Measurements from ENCODE around the gene ADCY5.

ADCY5 gene

GRCh38 chr3:123333401-123333800 lies 115.5 kb downstream of the ADCY5 start:
- no peak overlapping the region for H3K27ac ChIP-seq
- DNase-seq (ENCODE audit: low read depth, low spot score), result no peak

- no peak for DNase-seq (ENCODE audit: low read depth, low spot score)
- H3K27ac ChIP-seq, result no peak overlapping the region
Measured at GRCh38 chr3:123332124-123332641, 116.7 kb downstream of the ADCY5 start.

- no peak for DNase-seq (ENCODE audit: low read depth, low spot score)
- no peak overlapping the region for H3K27ac ChIP-seq
Measured at GRCh38 chr3:123331651-123332050, 117.2 kb downstream of the ADCY5 start.

- no peak for DNase-seq (ENCODE audit: low read depth, low spot score)
- no peak overlapping the region for H3K27ac ChIP-seq
Measured at GRCh38 chr3:123331006-123331405, 117.9 kb downstream of the ADCY5 start.

- no peak overlapping the region for H3K27ac ChIP-seq
- DNase-seq (ENCODE audit: low read depth, low spot score), result no peak
Measured at GRCh38 chr3:123330441-123330991, 118.4 kb downstream of the ADCY5 start.

GRCh38 chr3:123329636-123330340 lies 119.1 kb downstream of the ADCY5 start:
- H3K27ac ChIP-seq, result no peak overlapping the region
- DNase-seq (ENCODE audit: low read depth, low spot score), result no peak

GRCh38 chr3:123328851-123329635 lies 119.8 kb downstream of the ADCY5 start:
- DNase-seq (ENCODE audit: low read depth, low spot score), result no peak

GRCh38 chr3:123327956-123328850 lies 120.7 kb downstream of the ADCY5 start:
- no peak overlapping the region for H3K27ac ChIP-seq
- DNase-seq (ENCODE audit: low read depth, low spot score), result no peak

More at GRCh38 chr3:123328851-123329635, 119.8 kb downstream of the ADCY5 start:
- no peak overlapping the region for H3K27ac ChIP-seq

GRCh38 chr3:123327480-123327879 lies 121.4 kb downstream of the ADCY5 start:
- DNase-seq (ENCODE audit: low read depth, low spot score), result no peak
- no peak overlapping the region for H3K27ac ChIP-seq

GRCh38 chr3:123326531-123326930 lies 122.4 kb downstream of the ADCY5 start:
- no peak overlapping the region for H3K27ac ChIP-seq
- no peak for DNase-seq (ENCODE audit: low read depth, low spot score)

- no peak for DNase-seq (ENCODE audit: low read depth, low spot score)
- no peak overlapping the region for H3K27ac ChIP-seq
Measured at GRCh38 chr3:123325766-123326256, 123.1 kb downstream of the ADCY5 start.

GRCh38 chr3:123324880-123325765 lies 123.8 kb downstream of the ADCY5 start:
- DNase-seq (ENCODE audit: low read depth, low spot score), result no peak
- no peak overlapping the region for H3K27ac ChIP-seq

- DNase-seq (ENCODE audit: low read depth, low spot score), result no peak
Measured at GRCh38 chr3:123323781-123324180, 125.1 kb downstream of the ADCY5 start.

GRCh38 chr3:123322866-123323265 lies 126.0 kb downstream of the ADCY5 start:
- DNase-seq (ENCODE audit: low read depth, low spot score), result no peak
- H3K27ac ChIP-seq, result no peak overlapping the region

More at GRCh38 chr3:123323781-123324180, 125.1 kb downstream of the ADCY5 start:
- H3K27ac ChIP-seq, result no peak overlapping the region

- H3K27ac ChIP-seq, result no peak overlapping the region
- DNase-seq (ENCODE audit: low read depth, low spot score), result no peak
Measured at GRCh38 chr3:123321806-123322205, 127.1 kb downstream of the ADCY5 start.

- no peak for DNase-seq (ENCODE audit: low read depth, low spot score)
- H3K27ac ChIP-seq, result no peak overlapping the region
Measured at GRCh38 chr3:123320221-123320620, 128.7 kb downstream of the ADCY5 start.

- no peak for DNase-seq (ENCODE audit: low read depth, low spot score)
- H3K27ac ChIP-seq, result no peak overlapping the region
Measured at GRCh38 chr3:123319760-123320159, 129.1 kb downstream of the ADCY5 start.

- no peak for DNase-seq (ENCODE audit: low read depth, low spot score)
- H3K27ac ChIP-seq, result no peak overlapping the region
Measured at GRCh38 chr3:123318374-123318773, 130.5 kb downstream of the ADCY5 start.

GRCh38 chr3:123317716-123318115 lies 131.2 kb downstream of the ADCY5 start:
- DNase-seq (ENCODE audit: low read depth, low spot score), result no peak
- H3K27ac ChIP-seq, result no peak overlapping the region
